HG03520 (cell line): ENCODE data around the gene PAX8.

Source experiments
- ATAC-seq: cut with Tn5 transposase; IDR thresholded peaks from one replicate; pipeline ENCODE4 v1.9.1; 2021; ENCODE audit warnings: mild to moderate bottlenecking, moderate library complexity; ENCODE audit not compliant: unreplicated experiment

Gene PAX8

DNA sequence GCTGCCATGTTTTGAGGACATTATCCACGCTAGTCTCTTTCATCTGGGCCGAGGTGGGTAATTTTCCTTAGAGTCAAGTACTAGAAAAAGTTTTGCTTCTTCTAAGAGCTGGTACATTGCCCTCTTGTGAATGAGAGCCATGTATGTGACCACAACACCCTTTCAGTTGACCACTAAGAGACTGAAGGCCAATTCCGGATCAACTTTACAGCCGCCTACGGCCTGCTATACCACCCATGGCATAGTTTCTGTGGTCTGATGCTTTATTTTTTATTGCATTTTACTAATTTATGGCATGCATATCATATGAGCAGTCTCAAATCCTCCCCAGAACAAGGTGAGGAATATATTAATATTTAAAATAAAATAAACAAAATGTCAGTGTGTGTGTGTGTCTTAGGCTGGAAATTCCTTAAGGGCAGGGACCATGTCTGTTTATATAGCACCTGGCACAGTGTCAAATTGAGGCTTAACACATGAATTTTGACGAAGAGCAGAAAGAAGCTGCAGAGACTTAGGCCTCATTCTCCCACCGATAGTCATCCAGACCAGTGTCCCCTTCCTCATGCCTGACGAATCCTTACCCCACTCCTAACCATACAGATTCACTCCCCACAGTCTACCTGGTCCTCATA, 69.6 kb downstream of the PAX8 start:
- no peak for ATAC-seq

DNA sequence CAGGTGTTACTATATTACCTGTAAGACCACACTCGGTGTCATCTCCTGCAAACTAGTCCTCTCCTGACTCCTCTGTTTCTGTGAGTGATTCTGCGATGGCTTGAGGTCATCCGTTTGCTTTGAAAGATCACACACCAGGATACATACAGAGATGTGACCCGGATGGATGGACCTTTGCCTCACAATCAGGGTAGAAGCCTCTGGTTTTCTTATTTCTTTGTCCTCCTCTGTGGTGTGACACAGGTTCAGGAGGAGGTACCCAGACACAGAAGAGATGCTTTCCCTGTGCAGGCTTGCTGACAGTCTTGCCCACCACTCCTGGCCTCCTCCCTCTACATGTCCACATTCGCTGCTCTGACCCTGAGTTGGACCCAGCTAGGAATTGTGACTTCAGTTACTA, 70.3 kb downstream of the PAX8 start:
- ATAC-seq: no peak

DNA sequence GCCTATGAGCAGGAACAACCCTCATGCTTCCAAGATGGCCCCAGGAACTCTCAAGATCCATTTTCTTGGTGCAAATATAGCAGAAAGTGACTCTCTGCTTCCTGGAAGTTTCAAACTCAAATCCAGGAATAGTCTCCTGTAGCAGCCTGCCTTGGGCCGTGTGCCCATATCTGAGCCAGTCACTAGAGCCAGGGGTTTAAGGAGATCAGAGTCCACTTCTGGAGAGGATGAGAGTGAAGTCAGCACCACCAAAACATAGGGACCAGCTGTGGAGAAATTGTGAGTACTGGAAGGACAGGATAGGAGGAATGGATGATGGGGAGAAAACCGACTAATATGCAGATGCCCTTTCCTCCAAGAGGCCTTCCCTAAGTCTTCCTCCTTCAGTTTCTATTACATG, 71.7 kb downstream of the PAX8 start:
- no peak for ATAC-seq

DNA sequence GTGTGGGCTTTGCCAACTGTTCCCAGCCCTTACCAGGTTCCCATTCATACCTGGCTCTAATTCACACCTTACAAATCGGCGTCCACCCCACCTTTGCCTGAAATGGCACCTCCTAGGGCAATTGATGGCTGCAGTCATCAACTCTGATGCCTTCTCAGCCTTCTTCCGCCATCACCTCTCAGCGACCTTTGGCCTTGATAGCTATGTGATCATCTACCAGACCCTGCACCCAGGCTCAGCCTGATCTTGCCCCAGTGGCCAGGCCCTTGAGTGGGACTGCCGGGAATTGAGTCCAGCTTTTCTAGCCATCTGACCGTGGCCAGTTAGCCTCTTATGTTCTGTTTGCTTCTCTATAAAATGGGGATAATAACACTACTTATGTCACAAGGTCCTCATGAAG, 72.5 kb downstream of the PAX8 start:
- no peak for ATAC-seq

DNA sequence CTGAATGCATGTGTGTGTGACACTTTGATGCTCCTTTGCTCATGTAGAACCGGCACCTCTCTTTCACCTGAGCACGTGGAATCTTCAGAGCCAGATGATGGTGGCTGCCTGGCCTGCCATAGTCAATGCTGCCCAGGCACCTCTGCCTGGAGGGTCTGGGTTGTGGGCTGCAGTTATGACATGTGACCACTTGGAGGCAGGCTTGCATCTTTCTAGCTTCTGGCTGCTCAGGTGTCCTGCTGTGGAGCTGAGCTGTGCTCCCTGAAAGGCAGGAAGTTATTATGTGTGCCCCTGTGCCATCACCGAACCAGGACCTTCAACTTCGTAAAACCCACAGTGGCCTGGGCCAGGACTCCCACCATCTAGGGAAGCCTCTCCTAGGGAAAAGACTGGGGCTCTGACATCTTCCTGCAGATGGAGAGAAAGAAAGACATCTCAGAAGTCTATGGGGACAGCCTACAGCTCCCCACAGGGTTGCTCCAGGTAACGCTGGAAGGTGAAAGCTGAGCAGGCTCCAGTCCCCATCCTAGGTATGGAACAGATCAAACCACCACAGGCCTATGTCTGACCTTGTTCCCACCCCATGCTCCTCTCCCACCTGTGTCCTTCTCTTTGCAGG, 74.7 kb downstream of the PAX8 start:
- ATAC-seq: peak; percentile 62

DNA sequence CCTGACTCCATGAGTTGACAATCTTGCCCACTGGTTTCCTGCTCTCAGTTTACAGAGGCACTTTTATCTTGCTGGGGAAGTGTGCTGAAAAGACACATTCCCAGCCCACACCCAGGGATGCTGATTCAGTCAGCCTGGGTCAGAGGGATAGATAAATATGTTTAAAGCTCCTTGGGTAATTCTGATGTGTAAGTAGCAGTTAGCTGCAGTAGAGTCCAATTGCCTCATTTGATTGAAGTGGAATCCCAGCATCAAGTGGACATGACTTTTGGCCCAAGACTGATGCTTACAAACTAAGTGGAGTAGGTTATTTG, 75.5 kb downstream of the PAX8 start:
- no peak for ATAC-seq

DNA sequence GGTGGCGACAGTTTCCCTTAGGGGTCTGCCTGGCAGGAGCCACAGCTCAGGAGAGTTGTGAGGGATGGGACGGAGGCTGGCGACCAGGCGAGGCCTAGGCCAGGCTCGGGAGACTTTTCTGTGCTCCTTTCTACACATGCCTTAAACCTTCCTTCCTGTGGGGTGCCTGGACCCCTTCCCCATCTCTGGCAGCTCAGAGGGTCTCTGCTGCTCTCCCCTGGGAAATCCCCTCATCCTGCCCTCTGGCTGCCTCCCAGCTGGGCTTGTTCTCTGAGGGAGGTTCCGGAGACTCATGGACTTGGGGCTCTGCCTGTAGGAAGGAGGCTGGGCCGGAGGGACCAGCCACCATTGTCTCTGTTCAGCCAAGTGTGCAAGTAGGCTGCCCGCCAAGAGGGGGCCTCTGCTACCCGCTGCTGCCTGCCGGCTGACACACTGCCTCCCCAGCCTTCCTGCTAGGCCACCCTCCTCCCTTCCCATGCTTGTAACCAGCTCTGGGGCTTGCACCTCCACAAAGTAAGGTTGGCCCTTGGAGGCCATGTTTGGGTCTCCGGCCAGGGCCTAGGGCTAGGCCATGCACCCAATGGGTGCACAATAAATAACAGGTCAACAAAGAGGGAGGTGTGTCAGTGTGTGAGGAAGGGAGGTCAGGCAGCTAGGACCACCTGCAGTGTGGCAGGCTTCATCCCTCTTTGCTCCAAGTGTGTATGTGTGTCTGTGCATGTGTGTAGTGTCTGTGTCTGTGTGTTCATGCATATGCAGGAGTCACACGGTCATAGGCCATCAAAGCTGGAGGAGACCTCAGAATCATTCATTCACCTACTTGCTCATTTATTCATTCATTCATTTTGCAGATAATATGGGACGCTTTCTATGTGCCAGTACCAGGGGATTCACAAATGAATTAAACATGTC, 76.2 kb downstream of the PAX8 start:
- no peak for ATAC-seq

DNA sequence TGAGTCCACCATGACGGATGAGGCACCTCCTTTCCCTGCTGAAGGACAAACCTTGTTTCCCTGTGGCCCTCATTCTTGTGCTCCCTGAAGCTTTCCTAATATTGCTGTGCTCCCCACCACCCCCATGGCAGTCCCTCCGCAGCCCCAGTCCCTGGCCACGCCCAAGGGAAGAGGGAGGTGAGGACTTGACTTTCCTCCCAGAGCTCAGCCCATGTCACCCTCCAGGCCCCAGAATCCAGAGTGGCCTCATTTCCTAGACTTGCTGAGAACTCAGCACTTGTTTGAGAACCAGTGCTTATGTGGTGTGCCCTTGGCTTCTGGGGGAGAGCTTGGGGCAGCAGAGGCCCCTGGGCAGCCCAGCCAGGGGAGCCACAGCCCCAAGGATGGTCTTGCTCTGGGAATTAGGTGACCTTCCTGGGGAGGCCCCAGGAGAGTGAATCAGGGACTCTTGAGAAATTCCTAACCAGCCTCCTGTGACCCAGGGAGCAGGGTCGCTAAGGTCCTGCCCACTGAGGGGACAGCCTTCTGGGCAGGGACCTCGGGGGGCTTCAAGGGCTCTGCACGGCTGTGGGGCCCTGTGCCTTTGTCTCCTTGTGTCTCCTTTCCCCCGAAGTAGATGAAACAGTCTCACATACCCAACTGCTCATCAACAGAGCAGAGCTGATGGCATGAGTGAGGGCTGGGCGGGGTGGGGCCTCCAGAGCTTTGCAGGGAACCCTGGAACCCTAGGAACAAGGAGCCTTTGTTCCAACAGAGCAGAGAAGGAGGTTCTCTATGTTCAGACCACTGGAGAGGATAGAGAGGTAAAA, 77.0 kb downstream of the PAX8 start:
- no peak for ATAC-seq

DNA sequence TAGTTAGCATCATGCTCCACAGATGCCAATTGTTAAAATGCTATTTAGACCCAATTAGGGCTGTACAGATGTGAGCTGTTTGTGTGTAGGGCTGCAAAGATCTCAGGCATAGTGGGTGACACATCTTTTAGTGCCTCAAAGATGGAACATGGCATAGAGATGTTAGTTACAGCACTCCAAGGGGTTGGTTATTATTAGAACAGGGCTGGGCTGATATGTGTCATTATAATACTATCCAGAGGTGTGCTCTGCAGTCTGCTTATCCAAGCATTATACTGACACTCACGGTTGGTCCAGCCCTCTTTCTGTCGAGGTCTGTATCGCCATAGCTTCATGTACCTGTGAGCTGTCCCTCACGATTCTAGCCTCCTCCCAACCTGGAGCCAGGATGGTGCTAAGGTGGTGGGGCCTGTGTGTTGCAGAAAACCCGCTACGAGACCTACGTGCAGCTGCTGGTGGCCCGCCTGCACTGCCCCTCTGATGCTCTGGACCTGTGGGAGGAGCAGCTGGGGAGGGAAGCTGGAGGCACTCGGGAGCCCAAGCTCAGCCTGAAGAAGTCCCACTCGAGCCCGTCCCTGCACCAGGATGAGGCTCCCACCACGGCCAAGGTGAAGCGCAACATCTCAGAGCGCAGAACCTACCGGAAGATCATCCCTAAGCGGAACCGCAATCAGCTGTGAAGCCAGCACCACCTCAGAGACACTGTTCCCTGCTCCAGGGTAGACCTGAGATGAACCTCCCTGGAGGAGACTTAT, 77.8 kb downstream of the PAX8 start:
- no peak for ATAC-seq

DNA sequence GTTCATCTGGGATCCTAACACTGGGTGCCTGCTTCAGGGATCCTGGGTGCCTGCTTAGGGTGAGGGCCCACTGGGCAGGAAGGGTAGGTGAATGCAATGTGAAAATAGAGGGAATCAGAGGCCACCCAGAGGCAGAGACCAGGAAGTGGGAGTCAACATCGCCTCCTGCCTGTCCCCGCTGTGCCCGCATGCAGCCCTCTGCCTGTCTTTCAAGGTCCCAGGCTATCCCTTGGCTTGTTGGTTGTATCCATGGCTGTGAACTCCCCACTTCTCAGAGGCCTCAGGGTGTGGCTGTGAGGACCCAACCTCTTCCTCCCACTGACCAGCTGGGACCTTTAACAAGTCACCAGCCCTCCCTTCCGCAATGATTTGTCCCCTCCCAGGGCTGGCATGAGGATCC, 78.5 kb downstream of the PAX8 start:
- no peak for ATAC-seq

DNA sequence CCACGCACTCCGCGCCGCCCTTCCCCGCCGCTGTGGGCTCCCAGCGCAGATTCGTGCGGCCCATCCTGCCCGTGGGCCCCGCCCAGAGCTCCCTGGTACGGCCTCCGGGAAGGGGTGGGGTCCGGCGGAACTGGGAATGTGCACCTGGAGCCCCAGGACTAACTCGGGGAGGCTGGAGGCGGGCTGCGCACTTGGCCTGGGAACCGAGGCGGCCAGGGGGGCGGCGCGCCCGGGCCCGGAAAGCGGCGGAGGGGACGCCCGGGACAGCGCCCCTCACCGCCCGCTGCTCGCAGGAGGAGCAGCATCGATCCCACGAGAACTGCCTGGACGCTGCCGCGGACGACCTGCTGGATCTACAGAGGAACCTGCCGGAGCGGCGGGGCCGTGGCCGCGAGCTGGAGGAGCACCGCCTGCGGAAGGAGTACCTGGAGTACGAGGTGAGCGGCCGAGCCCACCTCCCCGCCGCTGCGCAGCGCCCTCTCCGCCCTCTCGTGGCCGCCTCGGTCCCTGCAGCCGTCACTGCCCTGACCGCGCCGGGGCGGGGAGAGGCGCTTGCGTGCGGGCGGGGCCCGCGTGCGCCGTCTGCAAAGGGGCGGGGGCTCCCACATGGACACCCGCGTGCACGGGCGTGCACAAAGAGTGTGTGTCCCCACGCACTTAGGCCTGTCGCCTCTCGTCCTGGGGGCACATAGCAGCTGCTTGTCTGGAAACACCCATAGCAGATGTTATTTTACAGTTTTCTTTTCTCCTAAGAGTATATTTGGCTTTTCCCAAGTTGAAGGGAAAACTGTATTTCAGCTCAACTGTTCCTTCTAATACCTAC, 79.7 kb downstream of the PAX8 start:
- peak; percentile 79 for ATAC-seq

DNA sequence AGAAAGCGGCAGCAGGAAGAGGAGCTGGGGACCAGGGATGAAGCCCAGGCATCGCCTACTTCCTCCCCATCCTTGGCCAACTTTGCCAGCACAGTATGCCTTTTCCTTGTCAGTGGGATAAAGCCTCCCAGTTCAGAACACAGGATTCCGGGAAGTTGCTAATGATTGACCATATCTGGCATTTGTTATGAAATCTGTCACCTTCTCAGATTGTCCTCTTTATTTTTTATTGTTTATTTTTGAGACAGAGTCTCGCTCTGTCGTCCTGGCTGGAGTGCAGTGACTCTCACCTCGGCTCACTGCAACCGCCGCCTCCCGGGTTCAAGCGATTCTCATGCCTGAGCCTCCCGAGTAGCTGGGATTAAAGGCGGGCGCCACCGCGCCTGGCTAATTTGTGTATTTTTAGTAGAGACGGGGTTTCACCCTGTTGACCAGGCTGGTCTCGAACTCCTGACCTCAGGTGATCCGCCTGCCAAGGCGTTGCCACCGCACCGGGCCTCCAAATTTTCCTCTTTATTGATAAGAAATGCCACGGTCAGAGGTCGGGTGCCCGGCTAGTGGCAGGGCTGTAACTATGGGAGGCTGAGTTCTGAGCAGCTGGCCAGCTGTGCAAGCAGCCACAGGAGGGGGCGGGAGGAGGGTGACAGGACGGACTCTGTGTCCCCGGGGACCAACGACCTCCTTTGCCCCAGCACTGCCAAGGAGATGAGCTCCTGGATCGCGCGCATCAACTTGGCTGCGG, 80.5 kb downstream of the PAX8 start:
- no peak for ATAC-seq

DNA sequence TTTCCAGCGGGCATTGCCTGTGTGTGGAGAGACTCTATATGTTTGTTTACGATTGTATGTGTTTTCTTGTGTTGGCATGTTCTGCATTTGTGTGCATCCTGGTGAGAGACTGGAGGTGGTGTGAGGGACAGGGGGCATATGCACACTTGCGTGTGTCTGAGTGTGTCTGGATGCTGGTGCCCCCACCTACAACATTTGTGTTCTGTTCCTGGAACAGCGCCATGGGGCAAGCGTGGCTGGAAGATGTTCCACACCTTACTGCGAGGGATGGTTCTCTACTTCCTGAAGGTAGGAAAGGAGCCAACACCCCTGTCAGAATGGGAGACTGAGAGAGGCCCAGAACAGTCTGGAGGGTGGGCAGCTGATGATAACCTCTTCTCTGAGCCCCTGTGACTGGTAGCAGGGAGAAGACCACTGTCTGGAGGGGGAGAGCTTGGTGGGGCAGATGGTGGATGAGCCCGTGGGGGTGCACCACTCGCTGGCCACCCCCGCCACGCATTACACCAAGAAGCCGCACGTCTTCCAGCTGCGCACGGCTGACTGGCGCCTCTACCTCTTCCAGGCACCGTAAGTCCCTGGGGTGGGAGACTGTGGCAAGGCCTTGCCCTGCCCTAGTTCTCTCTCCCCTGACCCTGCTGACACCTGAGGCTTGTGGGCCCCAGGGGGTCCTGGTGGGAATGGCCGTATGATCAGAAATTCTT, 81.2 kb downstream of the PAX8 start:
- no peak for ATAC-seq

DNA sequence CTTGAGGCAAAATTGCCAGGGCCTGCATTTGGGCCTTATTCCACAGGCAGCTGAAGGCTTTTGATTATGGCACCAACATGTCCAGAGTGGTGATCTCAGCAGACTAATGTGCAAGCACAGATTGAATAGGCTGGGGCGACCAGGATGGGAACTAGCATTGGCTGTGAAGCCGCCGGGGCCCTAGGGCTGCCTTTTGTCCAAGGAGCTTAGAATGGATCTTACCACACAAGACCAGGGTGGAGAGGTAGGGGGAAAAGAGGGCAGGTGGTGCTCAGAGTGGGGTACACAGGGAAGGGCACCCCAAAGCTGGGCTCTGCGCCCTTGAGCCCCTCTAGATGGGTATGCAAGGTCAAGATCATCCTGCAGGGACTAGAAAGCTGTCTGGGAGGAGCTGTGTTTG, 81.9 kb downstream of the PAX8 start:
- ATAC-seq: no peak

DNA sequence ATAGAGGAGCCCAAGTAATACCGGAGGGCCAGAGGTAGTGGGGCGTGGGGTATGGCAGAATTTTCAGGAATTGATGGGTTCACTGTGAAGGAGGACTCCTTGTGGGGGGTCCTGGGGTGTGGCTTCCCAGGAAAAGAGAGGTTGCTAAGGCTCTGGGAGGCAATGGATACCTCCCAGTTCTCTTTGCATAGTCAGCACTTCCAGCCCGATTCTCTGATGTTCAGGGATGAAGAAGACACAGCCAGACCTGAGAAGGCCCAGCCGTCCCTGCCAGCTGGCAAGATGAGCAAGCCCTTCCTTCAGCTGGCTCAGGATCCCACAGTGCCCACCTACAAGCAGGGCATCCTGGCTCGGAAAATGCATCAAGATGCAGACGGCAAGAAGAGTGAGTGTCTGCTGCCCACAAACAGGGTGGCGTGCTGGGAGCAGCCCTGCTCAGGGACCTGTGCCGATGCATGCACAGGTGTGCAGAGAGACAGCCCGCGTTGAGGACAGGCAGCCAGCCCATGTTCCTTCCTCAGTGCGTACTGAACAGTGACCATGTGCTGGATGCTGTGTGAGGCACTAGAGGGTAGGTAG, 82.7 kb downstream of the PAX8 start:
- no peak for ATAC-seq

DNA sequence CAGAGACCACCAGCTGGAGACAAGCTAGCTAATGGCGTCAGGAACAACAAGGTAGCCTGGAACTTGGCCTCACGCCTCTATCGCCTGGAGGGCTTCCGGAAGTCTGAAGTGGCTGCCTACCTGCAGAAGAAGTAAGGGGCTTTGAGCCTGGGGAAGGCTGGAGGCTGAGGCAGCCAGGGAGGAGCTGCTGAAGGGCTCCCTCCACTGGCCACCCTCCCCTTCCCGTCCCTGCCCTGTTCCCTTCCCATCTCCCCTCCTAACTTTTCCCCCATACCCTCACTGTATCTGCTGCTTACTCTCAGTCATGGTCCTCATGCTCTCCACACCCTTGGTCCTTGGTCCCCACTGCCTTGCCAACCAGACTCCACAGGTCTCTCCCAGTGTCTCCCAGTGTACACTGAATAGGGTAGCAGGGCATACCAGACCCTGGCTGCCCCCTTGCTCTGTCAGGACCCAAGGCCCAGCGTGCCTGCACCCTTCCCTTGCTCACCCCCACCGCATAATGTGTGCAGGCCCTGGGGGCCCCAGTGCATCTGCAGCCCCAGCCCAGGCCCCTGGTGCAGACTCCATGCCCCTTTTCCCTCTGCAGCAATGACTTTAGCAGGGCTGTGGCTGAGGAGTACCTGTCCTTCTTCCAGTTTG, 86.1 kb downstream of the PAX8 start:
- ATAC-seq: no peak

DNA sequence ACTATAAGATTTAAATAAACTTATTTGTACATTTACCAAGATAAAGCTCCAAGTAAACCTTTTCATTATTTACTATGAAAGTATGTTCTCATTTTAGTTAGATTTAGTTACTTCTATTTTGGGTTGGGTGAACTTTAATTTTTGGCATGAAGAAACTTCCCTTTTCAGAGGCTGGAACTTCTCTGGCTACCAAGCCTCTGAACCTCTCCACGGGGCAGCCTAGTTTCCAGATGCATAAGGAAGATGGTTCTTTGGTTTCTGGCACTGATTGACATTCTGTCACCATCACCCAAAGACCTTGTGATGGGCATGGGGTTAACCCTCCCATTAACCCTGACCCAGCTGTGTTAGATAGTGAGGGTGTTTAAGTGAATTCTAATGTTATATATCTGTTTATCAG, 87.8 kb downstream of the PAX8 start:
- ATAC-seq: no peak

DNA sequence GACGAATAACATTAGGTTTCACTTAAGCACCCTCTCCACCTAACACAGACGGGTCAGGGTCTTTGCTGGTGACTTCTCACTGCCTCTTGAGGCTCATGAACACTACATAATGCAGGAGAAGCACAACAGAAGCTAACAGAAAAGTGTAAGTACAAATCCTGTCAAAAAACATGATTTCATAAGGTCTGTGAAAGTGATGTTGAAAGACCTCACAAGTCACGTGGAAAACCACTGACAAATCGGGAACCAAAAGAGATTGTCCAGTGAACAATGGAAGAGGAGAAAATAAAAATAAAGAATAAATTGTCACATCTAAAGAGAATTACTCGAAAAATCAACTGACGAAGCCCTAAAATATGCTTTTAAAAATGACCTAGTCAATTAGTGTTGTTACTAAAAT, 91.0 kb downstream of the PAX8 start:
- ATAC-seq: no peak
